Hepatic stellate cell (primary cell): ENCODE data around the gene MYO1E.
"Not testable (repeated sequence)": the region's sequence is repeated elsewhere in the genome, so short reads cannot be mapped to it uniquely, and the experiment has no call there.

Experiments used
- DNase-seq: peaks from one replicate; pipeline ENCODE4 v3.0.0; 2011; ENCODE audit warnings: low spot score

Gene MYO1E

GRCh38 chr15:59350421-59350732 lies 22.3 kb downstream of the MYO1E start:
- DNase-seq: no peak

DNA sequence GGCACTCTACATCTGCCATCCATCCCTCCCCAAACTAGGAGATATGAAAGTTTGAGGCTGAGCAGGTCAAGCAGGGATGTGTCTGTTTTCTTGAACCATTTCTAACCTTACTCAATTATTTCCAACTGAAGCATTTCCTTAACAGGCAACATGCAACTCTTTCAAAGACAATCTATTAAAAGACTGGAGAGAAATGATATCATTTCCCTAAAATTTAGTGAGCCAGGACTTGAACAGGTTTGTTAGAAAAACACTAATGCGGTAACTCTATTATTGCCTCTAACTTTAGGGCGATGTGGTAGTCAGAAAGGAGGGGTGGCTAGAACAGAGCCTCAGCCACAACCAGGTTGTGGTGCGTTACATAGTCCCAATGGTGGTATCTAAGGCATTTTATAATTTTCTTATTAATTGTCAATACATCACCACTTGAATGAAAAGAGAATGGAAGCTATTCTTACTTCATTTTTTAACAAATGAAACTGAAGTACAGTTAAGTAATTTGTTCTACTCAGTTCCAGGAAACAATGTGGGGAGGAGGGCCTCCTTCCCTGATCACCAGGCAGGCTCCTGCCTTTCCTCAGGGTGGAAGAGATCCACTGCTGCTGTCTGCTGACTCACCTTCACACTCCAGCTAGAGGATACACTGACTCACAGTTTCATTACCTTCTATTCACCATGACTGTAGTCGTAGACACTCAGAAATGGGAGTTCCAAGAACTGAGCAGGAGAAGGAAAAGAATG lies 22.8 kb downstream of the MYO1E start:
- peak; percentile 81 for DNase-seq

GRCh38 chr15:59347915-59348314 lies 24.8 kb downstream of the MYO1E start:
- no peak for DNase-seq

DNA sequence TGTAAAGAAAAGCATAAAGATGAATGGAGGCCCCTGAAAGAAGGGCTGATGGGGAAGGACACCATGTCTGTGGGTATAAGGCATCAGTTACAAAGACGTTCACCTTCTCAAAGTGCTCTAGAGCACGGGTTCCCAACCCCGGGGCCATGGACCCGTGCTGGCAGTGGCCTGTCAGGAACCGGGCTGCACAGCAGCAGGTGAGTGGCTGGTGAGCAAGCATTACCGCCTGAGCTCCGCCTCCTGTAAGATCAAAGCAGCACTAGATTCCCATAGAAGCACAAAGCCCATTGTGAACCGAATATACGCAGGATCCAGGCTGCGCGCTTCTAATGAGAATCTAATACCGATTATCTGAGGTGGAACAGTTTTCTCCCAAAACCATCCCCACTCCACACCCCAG lies 25.7 kb downstream of the MYO1E start:
- no peak for DNase-seq

GRCh38 chr15:59345326-59345725 lies 27.3 kb downstream of the MYO1E start:
- no peak for DNase-seq

DNA sequence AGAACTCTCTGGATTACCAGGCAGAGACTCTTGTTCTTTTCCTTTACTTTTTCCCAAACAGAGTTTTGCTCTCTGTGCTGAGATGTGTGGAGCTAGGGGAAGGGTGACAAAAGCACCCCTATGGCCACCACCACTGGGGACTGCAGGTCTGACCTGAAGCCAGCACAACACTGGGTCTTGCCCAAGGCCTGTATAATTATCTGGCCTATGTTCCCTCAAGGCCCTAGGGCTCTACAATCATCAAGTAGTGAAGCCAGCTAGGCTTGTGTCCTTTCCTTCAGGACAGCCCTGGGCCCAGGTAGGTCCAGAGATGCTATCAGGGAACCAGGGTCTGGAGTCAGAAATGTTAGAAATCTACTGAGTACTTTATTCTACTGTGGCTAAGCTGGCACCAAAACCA lies 28.4 kb downstream of the MYO1E start:
- DNase-seq: no peak

GRCh38 chr15:59340325-59340724 lies 32.3 kb downstream of the MYO1E start:
- no peak for DNase-seq

DNA sequence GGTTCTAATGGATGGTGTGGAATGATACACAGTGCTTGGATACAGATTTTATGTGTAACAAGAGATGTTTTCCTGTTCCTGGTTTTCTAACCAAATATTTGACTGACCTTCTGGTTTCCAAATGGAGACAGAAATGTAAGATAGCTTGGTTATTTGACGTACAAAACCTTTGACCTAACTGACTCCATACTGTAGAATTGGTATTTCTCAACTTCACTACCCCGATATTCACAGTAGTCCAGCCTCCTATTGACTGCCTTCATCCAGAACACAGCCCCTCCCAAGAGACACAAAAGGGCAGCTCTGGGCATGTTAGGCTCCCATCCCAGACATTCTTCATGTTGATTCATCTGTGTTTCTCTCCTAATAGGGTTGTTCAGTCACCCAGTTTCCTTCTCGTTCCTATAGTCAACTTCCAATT lies 33.4 kb downstream of the MYO1E start:
- peak; percentile 56 for DNase-seq

DNA sequence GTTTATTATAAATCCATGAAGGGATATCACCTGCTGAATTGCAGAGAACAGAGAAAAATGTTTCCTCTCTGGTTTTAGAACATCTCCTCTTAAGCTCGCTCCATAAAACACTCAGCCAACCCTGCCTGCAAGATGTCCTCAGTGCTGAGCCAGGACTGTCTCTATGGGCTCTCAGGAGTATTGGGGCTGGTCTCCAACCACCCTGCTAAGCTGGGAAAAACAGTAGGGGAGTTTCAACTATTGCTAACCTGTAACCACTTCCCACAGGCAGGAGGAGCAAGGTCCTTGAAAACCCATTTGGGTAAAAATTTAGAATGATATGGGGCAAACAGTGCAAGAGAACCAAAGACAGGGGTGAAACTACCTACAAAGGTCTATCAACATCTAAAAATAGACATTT lies 34.3 kb downstream of the MYO1E start:
- no peak for DNase-seq

GRCh38 chr15:59336725-59337124 lies 35.9 kb downstream of the MYO1E start:
- DNase-seq: not testable (repeated sequence)

GRCh38 chr15:59335207-59335786 lies 37.4 kb downstream of the MYO1E start:
- no peak for DNase-seq

GRCh38 chr15:59334076-59334415 lies 38.6 kb downstream of the MYO1E start:
- DNase-seq: no peak

GRCh38 chr15:59333401-59334075 lies 39.1 kb downstream of the MYO1E start:
- DNase-seq: no peak

DNA sequence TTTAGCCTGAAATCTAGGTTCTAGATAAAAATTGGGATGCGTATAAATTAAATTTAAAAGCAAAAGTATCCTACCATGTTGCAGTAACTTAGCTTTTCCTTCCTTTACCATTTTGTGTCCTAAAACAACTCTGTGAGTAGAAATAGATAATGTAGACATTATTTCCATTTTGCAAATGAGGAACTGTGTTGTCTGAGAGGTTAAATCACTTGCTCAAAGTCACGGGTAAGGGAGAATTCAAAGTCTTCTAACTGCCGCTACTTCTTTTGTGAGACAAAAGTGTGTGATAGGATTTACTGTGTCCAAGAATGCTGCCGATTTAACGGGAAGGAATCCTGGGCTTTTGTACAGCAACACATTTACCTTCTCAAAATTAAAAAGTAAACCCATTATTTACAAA lies 40.7 kb downstream of the MYO1E start:
- no peak for DNase-seq

- no peak for DNase-seq
These were observed 42.0 kb downstream of the MYO1E start for GRCh38 chr15:59330649-59331048.

DNA sequence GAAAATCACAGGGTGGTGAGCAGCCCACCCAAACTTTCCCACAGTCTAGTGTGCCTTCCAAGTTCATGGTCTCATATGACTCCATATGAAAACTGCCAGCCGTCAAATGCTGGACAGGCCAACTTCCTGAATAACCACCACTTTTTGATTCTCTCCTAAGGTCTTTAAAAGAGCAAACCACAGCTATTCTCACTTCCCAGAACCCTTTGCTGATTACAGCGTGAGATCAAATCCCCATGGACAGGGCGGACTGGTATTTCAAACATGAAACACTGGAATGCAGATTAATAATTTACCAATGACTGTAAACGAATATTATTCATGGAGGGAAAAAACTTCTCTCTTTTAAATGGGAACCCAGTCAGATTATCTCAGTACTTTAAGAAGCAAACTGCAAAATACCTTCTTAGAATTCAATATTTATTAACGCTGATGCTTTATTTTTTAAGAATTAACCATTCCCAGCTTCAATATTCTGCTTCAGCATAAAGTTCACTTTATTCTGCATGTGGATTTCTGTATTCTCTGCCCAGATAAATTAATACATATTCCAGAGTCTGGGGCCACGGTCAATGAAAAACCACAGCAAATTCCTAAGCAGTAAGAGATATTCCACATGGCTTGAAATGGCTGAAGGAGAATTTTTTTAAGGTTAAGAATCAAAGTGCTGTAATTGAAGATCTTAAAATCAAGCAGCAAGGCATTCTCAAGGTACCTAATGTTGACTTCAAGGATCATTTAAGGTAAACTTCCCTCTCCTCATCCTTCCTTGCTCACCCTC lies 42.9 kb downstream of the MYO1E start:
- peak; percentile 82 for DNase-seq

DNA sequence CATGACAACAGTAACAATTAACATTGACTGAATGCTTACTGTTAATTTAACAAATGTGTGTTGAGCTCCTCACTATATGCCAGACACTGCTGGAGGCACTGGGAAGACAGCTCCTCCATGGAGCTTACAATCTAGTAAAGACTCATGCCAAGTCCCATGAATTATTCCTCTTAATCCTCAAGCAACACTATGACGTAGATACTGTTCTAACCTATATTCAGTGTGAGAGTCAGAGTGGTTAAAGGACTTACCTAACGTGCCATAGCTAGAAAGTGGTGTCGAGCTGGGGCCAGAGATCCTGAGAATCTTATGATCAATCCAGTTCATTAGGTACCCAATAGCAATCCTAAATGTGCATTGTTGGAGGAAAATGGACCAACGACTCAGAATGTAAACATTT lies 43.6 kb downstream of the MYO1E start:
- no peak for DNase-seq

DNA sequence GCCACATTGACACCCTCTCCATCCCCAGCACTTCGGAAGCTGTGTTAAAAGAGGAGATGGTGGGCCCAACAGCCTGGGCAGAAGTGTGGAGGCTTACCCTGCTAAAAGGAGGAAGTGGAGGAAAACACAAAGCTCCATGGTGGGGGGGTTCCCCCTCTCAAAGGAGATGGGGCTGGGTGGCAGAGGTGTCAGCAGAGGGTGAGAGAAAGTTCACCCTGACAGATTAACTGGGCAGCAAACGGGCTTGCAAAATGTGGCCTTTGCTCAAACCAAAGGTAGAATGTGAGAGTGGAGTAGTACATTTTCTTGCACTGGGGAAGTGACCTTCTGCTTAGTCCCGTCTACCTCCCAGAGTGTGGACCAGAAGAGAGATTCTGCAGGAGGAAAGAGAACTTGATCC lies 44.7 kb downstream of the MYO1E start:
- no peak for DNase-seq

DNA sequence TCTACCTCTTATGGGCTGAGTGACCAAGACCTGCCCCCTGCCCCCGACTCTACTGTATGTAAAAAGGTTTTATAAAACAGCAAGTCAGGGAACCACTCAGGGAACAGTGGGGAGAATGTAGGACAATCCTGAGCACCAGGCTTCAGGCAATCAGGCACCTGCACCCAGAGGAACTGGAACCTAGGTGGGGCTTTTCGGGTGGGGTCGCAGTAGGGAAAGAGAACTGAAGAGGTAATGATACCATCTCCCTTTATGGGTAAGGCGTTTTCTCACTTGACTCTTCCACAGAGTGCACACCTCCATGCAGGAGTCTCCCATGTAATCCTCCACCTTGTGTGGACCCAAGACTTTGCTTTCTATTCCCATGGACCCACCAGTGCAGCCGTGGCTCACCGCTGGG lies 45.8 kb downstream of the MYO1E start:
- DNase-seq: no peak

- no peak for DNase-seq
These were observed 50.5 kb downstream of the MYO1E start for GRCh38 chr15:59322056-59322759.

- DNase-seq: no peak
These were observed 51.5 kb downstream of the MYO1E start for GRCh38 chr15:59321000-59321689.

GRCh38 chr15:59317211-59317610 lies 55.5 kb downstream of the MYO1E start:
- DNase-seq: no peak
